Measurements from ENCODE around the gene NFE2L2.

DNA sequence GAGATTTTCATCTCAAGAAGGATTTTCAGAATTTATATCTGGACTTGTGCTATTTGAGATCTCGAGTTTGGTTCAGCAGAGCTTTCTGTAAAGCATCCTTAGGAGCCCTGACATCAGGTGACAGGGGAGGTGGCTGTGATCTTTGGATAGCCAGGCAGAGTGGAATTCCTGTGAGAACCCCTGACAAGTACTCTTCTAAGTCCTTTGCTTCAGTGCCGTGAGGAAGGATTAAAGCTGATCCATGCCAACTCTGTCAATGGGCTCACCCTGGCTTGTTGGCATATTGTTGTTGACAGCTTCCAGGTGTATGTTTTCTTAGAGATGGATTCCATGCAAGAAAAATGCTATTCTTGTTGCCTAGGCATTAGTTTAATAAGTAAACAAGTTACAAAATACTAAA is 38.0 kb upstream of the NFE2L2 start:
- TF ChIP-seq, protein P1, sequence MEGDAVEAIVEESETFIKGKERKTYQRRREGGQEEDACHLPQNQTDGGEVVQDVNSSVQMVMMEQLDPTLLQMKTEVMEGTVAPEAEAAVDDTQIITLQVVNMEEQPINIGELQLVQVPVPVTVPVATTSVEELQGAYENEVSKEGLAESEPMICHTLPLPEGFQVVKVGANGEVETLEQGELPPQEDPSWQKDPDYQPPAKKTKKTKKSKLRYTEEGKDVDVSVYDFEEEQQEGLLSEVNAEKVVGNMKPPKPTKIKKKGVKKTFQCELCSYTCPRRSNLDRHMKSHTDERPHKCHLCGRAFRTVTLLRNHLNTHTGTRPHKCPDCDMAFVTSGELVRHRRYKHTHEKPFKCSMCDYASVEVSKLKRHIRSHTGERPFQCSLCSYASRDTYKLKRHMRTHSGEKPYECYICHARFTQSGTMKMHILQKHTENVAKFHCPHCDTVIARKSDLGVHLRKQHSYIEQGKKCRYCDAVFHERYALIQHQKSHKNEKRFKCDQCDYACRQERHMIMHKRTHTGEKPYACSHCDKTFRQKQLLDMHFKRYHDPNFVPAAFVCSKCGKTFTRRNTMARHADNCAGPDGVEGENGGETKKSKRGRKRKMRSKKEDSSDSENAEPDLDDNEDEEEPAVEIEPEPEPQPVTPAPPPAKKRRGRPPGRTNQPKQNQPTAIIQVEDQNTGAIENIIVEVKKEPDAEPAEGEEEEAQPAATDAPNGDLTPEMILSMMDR (IDR thresholded peaks at IDR 0.05; ENCODE audit: poor library complexity) = no peak
- TF ChIP-seq EZH2 (IDR thresholded peaks at IDR 0.05; ENCODE audit: borderline replicate concordance) (no peak), EZH2phosphoT487 (IDR thresholded peaks at IDR 0.05; ENCODE audit: low read depth, severe bottlenecking, unreplicated experiment) (no peak)

Measured in hepatocyte (in vitro differentiated cells).